ENCODE results near the gene ZBED1.
"Not testable (repeated sequence)": the region's sequence is repeated elsewhere in the genome, so short reads cannot be mapped to it uniquely, and the experiment has no call there.

ZBED1 gene

GRCh38 chrX:2519638-2520037 is 18.9 kb upstream of the ZBED1 start:
- not testable (repeated sequence) for DNase-seq (ENCODE audit: low read depth in 2 of 2)

- no peak for DNase-seq (ENCODE audit: low read depth in 2 of 2)
Observed at GRCh38 chrX:2517055-2517454, 16.3 kb upstream of the ZBED1 start.

DNA sequence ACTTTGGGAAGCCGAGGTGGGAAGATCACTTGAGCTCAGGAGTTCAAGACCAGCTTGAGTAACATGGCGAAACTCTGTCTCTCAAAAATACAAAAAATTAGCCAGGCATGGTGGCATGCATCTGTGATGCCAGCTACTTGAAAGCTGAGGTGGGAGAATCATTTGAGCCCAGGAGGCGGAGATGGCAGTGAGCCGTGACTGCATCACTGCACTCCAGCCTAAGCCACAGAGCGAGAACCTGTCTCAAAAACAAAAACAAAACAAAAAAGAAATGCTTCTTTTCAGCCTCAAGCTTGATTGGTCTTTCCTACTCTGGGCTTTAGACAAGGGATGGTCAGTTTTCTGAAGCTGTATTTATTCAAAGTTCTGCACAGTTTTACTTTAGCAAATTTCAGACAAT is 15.8 kb upstream of the ZBED1 start:
- DNase-seq (ENCODE audit: low read depth in 2 of 2), result no peak

DNA sequence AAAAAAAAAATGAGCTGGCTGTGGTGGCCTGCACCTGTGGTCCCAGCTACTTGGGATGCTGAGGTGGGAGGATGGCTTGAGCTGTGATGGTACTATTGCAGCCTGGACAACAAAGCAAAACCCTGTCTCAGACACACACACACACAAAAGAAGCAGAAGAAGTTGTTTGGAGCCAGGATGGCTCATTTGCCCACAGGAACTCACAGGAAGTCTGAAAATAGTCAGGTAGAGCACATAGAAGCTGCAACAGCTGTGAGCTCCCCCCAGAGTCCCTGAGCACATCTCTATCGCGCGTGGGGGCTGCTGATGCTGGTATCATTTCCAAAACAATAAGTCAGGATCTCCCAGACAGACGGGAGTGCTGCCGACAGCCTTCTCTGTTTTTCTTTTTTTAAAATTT is 13.4 kb upstream of the ZBED1 start:
- no peak for DNase-seq (ENCODE audit: low read depth in 2 of 2)

DNA sequence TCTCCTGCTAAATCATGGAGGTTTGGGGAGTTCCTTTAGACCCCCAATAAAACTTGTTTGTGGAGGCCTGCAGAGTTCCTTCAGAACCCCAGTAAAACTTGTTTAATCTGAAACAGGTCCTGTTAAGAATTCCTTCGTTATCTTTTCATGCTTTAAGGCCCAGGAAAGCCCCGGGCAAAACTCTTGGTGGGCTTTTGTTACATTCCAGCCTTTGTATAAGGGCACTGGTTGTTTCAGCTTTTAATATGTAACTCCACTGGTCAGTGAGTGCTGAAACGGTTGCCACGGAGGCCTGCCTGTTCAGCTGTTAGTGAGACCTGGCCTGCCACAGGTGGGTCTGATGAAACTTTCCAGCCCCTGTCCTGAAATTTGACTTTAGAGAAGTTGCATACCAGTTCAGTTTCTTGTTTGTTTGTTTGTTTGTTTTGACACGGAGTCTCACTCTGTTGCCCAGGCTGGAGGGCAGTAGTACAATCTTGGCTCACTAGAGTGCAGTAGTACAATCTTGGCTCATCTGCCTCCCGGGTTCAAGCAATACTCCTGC is 12.4 kb upstream of the ZBED1 start:
- no peak for DNase-seq (ENCODE audit: low read depth in 2 of 2)

DNA sequence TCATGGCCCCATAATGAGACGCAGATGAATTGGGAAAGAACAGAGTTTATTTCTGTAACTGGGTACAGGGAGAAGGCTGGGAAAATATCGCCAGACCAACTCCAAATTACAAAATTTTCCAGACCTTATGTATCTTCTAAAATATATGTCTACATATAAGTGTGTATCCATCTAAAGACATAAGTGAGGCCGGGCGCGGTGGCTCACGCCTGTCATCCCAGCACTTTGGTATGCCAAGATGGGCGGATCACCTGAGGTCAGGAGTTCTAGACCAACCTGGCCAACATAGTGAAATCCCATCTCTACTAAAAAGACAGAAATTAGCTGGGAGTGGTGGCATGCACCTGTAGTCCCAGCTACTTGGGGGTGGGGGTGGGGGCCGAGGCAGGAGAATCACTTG is 11.7 kb upstream of the ZBED1 start:
- no peak for DNase-seq (ENCODE audit: low read depth in 2 of 2)

DNA sequence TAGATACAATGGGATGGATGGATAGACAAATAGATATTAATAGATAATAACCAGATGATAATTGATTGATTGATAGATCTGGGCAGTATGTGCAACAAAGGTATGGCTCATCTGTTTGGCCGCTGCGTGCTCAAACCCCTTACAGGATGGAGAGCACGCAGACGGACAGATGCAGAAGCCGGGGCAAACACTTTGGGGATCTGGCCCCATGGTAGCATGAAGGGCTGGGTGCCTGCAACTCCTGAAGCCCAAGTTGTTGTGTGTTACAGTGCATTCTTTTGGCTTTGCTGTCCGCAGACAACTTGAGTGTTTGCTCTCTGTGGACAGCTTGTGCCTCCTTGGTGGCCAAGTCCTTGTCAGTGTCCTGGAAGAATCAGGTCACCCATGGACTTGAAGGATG is 10.6 kb upstream of the ZBED1 start:
- DNase-seq (ENCODE audit: low read depth in 2 of 2), result no peak

DNA sequence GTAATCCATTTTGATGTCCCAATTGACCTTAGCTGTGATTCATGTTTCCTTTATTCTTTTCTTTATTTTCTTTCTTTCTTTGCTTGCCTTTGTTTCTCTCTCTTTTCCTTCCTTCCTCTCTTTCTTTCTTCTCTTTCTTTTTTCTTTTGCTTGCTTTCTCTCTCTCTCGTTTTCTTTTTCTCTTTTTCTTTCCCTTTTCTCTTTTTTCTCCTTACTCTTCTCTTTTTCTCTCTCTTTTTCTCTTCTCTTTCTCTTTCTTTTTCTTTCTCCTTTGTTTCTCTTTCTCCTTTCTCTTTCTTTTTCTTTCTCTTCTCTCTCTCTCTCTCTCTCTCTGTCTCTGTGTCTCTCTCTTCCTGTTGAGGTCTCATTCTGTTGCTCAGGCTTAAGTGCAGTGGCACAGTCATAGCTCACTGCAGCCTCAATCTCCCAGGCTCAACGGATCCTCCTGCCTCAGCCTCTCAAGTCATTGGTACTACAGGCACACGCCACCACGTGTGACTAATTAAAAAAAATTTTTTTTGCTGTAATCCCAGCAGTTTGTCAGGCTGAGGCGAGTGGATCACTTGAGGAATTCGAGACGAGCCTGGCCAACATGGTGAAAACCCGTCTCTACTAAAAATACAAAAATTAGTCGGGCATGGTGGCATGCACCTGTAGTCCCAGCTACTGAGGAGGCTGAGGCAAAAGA is 8.0 kb upstream of the ZBED1 start:
- DNase-seq (ENCODE audit: low read depth in 2 of 2), result no peak

DNA sequence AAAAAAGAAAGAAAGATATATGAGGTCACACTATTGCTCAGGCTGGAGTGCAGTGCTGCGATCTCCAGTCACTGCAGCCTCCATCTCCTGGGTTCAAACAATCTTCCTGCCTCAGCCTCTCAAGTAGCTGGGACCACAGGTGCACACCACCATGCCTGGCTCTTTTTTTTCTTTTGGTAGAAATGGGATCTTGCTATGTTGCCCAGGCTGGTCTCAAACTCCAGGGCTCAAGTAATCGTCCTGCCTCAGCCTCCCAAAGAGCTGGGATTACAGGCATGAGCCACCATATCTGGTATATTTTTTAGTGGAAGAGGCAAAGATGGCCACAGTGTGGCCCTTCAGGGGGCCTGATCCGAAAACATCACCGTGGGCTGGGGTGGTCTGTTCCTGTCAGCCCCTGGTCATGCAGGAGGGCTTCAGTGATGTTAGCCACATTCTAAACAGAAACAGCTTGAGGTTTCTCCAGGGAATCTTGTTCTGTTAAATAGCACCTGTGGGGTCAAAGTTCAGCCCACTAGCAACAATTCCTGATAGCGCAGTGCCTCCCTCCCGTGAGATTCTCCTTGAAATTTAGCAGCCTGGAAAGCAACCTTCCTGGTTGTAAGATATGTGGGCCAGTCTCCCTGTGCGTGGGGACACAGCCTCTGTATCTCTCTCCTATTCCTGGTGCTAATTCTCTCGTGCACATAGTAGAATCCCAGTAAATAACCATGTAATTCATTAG is 7.3 kb upstream of the ZBED1 start:
- no peak for DNase-seq (ENCODE audit: low read depth in 2 of 2)

DNA sequence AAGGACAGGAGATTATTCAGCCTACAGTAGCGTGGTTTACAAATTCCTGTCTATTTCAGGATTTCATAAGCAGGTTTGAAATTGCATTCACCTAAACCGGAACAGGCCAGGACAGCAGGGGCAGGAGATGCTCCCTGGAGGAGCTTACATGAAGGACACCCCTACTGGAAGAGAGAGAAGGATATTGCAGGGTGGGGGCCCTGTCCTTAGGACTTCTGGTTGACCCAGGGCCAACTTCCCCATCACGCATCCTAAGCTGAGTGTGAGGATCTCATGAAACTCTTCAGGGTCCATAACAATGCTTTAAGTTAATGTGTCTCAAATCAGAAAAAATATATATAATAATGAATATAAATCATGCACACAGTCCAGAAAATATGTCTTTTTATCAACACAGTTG is 6.4 kb upstream of the ZBED1 start:
- no peak for DNase-seq (ENCODE audit: low read depth in 2 of 2)

DNA sequence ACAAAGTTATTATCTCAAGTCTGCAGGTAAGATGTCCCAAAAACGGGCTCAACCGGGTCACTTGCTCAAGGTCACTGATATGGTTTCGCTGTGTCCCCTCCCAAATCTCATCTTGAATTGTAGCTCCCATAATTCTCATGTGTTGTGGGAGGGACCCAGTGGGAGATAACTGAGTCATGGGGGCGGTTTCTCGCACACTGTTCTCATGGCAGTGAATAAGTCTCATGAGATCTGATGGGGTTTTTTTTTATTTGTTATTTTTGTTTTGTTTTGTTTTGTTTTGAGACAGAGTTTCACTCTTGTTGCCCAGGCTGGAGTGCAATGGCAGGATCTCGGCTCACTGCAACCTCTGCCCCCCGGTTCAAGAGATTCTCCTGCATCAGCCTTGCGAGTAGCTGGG is 4.6 kb upstream of the ZBED1 start:
- not testable (repeated sequence) for DNase-seq (ENCODE audit: low read depth in 2 of 2)

- no peak for DNase-seq (ENCODE audit: low read depth in 2 of 2)
Observed at GRCh38 chrX:2504706-2505332, 4.0 kb upstream of the ZBED1 start.

GRCh38 chrX:2503591-2504500 is 3.1 kb upstream of the ZBED1 start:
- no peak for DNase-seq (ENCODE audit: low read depth in 2 of 2)

- no peak for DNase-seq (ENCODE audit: low read depth in 2 of 2)
Observed at GRCh38 chrX:2502668-2503519, 2.1 kb upstream of the ZBED1 start.

DNA sequence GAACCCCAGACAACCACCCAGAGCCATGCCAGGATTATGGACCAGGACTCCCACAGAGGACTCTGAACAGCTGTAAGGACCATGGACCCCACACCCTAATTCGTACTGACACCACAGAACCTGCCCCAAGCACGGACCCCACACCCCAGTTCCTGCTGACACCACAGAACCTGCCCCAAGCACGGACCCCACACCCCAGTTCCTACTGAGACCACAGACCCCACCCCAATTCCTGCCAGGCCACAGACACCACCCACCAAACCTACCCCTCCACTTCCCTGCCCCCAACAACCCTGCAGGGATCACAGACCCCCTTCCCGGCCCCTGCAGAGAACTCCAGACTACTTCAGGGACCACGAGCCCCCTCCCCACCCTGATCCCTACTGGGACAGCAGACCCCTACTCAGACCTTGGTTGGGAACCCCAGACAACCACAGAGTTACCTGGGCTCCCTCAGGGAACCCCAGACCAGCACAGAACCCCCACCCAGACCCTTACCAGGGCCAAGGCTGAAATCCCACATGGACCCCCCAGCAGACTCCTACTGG is 1.4 kb upstream of the ZBED1 start:
- DNase-seq (ENCODE audit: low read depth in 2 of 2), result no peak

GRCh38 chrX:2501559-2502102 is 855 bp upstream of the ZBED1 start:
- no peak for DNase-seq (ENCODE audit: low read depth in 2 of 2)

GRCh38 chrX:2500091-2500802 is 529 bp downstream of the ZBED1 start:
- peak in 1 of 2 donors; percentile 14 for DNase-seq (ENCODE audit: low read depth in 2 of 2)

GRCh38 chrX:2499507-2499906 is 1.3 kb downstream of the ZBED1 start:
- no peak for DNase-seq (ENCODE audit: low read depth in 2 of 2)

DNA sequence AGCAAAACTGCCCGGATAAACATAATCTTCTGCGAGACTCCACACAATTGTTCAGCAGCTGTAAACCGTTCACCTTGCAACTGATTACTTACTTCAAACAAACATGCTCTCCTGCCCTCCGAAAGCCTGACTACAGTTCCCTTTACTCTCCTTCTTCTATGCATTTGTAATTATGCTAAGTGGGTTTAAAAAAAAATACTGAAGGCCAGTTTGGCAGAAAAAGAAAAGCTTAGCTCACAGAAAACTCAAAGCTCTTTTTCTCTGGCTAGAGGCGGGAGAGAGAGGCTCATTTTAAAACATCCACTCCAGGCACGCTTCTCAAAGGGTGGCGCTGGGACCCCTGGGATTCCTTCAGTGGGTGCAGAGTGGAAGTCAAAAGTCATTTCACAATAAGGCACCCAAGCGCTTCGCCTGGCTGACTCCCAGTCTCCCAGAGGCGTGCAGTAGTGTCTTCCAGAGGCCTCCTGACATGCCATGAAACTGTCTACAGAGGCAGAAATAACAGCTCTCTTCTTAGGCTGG is 1.9 kb downstream of the ZBED1 start:
- DNase-seq (ENCODE audit: low read depth in 2 of 2), result no peak
